DOHH2 (cell line): ENCODE data around the gene ARHGAP19.

Source experiments
- EZH2phosphoT487 ChIP-seq: fragments of 200-600 bp; sonication (generic); IDR thresholded peaks from 2 replicates; pipeline ENCODE4 v1.6.1; 2017; ENCODE audit warnings: borderline replicate concordance, mild to moderate bottlenecking, antibody characterized with exemption, low read length, moderate library complexity, mixed read lengths
- TF ChIP-seq, protein P1 (sequence below): fragments of 200-600 bp; sonication (generic); IDR thresholded peaks from one replicate; pipeline ENCODE4 v1.5.1; 2014; ENCODE audit warnings: antibody characterized with exemption, mild to moderate bottlenecking, low read depth, low read length; ENCODE audit not compliant: poor library complexity, severe bottlenecking

DNA sequence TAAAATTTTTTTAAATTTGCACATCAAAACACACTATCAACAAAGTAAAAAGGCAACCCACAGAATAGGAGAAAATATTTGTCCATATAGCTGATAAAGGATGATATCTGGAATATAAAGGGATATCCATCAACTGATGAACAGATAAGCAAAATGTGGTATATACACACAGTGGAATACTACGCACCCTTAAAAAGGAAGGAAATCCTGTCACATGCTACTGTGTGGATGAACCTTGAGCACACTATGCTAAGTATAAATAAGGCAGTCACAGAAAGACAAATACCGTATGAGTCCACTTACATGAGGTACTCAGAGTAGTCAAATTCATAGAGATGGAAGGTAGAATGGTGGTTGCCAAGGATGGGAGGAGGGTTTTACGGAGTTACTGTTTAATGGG lies 37.7 kb downstream of the ARHGAP19 start:
- no peak for TF ChIP-seq EZH2phosphoT487
- TF ChIP-seq, protein P1, sequence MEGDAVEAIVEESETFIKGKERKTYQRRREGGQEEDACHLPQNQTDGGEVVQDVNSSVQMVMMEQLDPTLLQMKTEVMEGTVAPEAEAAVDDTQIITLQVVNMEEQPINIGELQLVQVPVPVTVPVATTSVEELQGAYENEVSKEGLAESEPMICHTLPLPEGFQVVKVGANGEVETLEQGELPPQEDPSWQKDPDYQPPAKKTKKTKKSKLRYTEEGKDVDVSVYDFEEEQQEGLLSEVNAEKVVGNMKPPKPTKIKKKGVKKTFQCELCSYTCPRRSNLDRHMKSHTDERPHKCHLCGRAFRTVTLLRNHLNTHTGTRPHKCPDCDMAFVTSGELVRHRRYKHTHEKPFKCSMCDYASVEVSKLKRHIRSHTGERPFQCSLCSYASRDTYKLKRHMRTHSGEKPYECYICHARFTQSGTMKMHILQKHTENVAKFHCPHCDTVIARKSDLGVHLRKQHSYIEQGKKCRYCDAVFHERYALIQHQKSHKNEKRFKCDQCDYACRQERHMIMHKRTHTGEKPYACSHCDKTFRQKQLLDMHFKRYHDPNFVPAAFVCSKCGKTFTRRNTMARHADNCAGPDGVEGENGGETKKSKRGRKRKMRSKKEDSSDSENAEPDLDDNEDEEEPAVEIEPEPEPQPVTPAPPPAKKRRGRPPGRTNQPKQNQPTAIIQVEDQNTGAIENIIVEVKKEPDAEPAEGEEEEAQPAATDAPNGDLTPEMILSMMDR = no peak
